Uterus (tissue), 4 donors: ENCODE data around the gene BMPR1B. TPM values are rescaled to one million over a fixed set of nuclear protein-coding genes. Genes with fewer than 3 reads are reported as not detected.

Source experiments
- DNase-seq, 2 donors: peaks; one replicate each; pipeline ENCODE4 v3.0.0-alpha.2; 2019 to 2020
- H3K27ac ChIP-seq, 2 donors: fragments of 200-600 bp; sonication (generic); 1 replicate in 1 of 2; 2 replicates in 1 of 2; pipeline ENCODE4 v1.5.1; 2016 to 2018
- H3K27me3 ChIP-seq, 2 donors: fragments of 200-600 bp; sonication (generic); one replicate each; pipeline ENCODE4 v1.5.1; 2018 to 2019; ENCODE audit warnings: control low read depth in 1 of 2
- H3K36me3 ChIP-seq, 2 donors: fragments of 200-600 bp; sonication (generic); one replicate each; pipeline ENCODE4 v1.5.1; 2019; ENCODE audit warnings: control low read depth in 1 of 2
- H3K4me1 ChIP-seq, 2 donors: fragments of 200-600 bp; sonication (generic); one replicate each; pipeline ENCODE4 v1.5.1; 2018 to 2019; ENCODE audit warnings: control low read depth in 1 of 2
- H3K4me3 ChIP-seq, 2 donors: fragments of 200-600 bp; sonication (generic); 1 replicate in 1 of 2; 2 replicates in 1 of 2; pipeline ENCODE4 v1.5.1; 2018 to 2019; ENCODE audit warnings: mild to moderate bottlenecking in 1 of 2
- H3K9me3 ChIP-seq, 2 donors: fragments of 200-600 bp; sonication (generic); one replicate each; pipeline ENCODE4 v1.5.1; 2019; ENCODE audit warnings: control low read depth in 1 of 2
- CTCF ChIP-seq, 4 experiments: fragments of 200-600 bp in 2 of 4; fragments of 450-650 bp in 2 of 4; sonication (generic) in 2 of 4; IDR thresholded peaks; one replicate each; pipeline ENCODE4 v1.5.1; 2016 to 2019; ENCODE audit warnings: antibody characterized with exemption in 4 of 4, mild to moderate bottlenecking in 2 of 4, moderate library complexity in 1 of 4
- POLR2A ChIP-seq, 2 donors: fragments of 450-650 bp; IDR thresholded peaks; one replicate each; pipeline ENCODE4 v1.6.1; 2016; ENCODE audit warnings: antibody characterized with exemption in 2 of 2, mild to moderate bottlenecking in 1 of 2, moderate library complexity in 1 of 2
- intact Hi-C: fragments of 100-400 bp; cut with DNase I; formaldehyde crosslinking; loops from one replicate; pipeline ENCODE4 v1.15.1; 2023; ENCODE audit warnings: low total_unique reads
- total RNA-seq, 4 donors: library from RNA; depleted of rRNA in 3 of 4; stranded (reverse); fragments of >200 nt in 3 of 4; gene quantifications; one replicate each; pipeline versions ENCODE4 v1.1.0 to v1.2.4, GENCODE V29; 2014 to 2023
- donor health status: DM: yes; HTN: yes; CAD: no.

BMPR1B gene
- total RNA-seq, 4 donors from 2014 or later, result under 0.01 to 13.6 (median 3.3) TPM

- intact Hi-C loops, result no loop called here
- Histone ChIP-seq H3K4me3 (no peak overlapping the region), H3K27me3 (no peaks in the 10 kb centered on the region), H3K9me3 (peaks cover 0 to 10% of the 10 kb centered on the region in 2 donors), H3K4me1 (no peaks in the 10 kb centered on the region), H3K27ac (no peak overlapping the region), H3K36me3 (no peaks in the 10 kb centered on the region)
- TF ChIP-seq POLR2A (IDR thresholded peaks at IDR 0.05), result no peak
- no peak for TF ChIP-seq CTCF (IDR thresholded peaks at IDR 0.05)
- DNase-seq, result peak in 1 of 2 donors; percentile 17
These were observed 162.6 kb downstream of the BMPR1B start for GRCh38 chr4:94920369-94920768.

- Histone ChIP-seq H3K36me3 (no peaks in the 10 kb centered on the region), H3K9me3 (no peaks in the 10 kb centered on the region), H3K27ac (no peak overlapping the region), H3K4me3 (no peak overlapping the region), H3K27me3 (no peaks in the 10 kb centered on the region), H3K4me1 (no peaks in the 10 kb centered on the region)
- intact Hi-C loops, result no loop called here
- TF ChIP-seq POLR2A (IDR thresholded peaks at IDR 0.05) (no peak), CTCF (IDR thresholded peaks at IDR 0.05) (no peak)
- no peak for DNase-seq
These were observed 166.8 kb downstream of the BMPR1B start for GRCh38 chr4:94924566-94924965.

GRCh38 chr4:94925764-94926347 is 168.1 kb downstream of the BMPR1B start:
- H3K4me1 ChIP-seq, result no peaks in the 10 kb centered on the region
- H3K36me3 ChIP-seq, result no peaks in the 10 kb centered on the region
- H3K4me3 ChIP-seq, result no peak overlapping the region
- DNase-seq, result no peak
- H3K9me3 ChIP-seq, result no peaks in the 10 kb centered on the region
- intact Hi-C loops, result no loop called here
- TF ChIP-seq POLR2A (IDR thresholded peaks at IDR 0.05), result no peak
- TF ChIP-seq CTCF (IDR thresholded peaks at IDR 0.05), result no peak
- H3K27ac ChIP-seq, result no peak overlapping the region
- H3K27me3 ChIP-seq, result no peaks in the 10 kb centered on the region

- H3K27me3 ChIP-seq, result no peaks in the 10 kb centered on the region
- intact Hi-C loops, result no loop called here
- DNase-seq, result no peak
- TF ChIP-seq CTCF (IDR thresholded peaks at IDR 0.05), result no peak
- no peak for TF ChIP-seq POLR2A (IDR thresholded peaks at IDR 0.05)
- H3K9me3 ChIP-seq, result no peaks in the 10 kb centered on the region
- no peak overlapping the region for H3K4me3 ChIP-seq
- no peak overlapping the region for H3K27ac ChIP-seq
- peaks cover 0 to 5% of the 10 kb centered on the region in 2 donors for H3K4me1 ChIP-seq
- no peaks in the 10 kb centered on the region for H3K36me3 ChIP-seq
These were observed 169.2 kb downstream of the BMPR1B start for GRCh38 chr4:94926936-94927335.

- intact Hi-C loops, result no loop called here
- peaks cover 0 to 5% of the 10 kb centered on the region in 2 donors for H3K4me1 ChIP-seq
These were observed 169.9 kb downstream of the BMPR1B start for GRCh38 chr4:94927696-94928095.

More at GRCh38 chr4:94927696-94928095, 169.9 kb downstream of the BMPR1B start:
- H3K36me3 ChIP-seq, result no peaks in the 10 kb centered on the region
- H3K27ac ChIP-seq, result no peak overlapping the region
- H3K9me3 ChIP-seq, result no peaks in the 10 kb centered on the region
- TF ChIP-seq POLR2A (IDR thresholded peaks at IDR 0.05) (no peak), CTCF (IDR thresholded peaks at IDR 0.05) (no peak)
- DNase-seq, result no peak
- H3K4me3 ChIP-seq, result no peak overlapping the region
- no peaks in the 10 kb centered on the region for H3K27me3 ChIP-seq
